ENCODE measurements around the gene DNAH8. TPM values are rescaled to one million over a fixed set of nuclear protein-coding genes. Genes with fewer than 3 reads are reported as not detected.

DNAH8 gene
- total RNA-seq, 1 donor from 2014 or later = not detected

DNA sequence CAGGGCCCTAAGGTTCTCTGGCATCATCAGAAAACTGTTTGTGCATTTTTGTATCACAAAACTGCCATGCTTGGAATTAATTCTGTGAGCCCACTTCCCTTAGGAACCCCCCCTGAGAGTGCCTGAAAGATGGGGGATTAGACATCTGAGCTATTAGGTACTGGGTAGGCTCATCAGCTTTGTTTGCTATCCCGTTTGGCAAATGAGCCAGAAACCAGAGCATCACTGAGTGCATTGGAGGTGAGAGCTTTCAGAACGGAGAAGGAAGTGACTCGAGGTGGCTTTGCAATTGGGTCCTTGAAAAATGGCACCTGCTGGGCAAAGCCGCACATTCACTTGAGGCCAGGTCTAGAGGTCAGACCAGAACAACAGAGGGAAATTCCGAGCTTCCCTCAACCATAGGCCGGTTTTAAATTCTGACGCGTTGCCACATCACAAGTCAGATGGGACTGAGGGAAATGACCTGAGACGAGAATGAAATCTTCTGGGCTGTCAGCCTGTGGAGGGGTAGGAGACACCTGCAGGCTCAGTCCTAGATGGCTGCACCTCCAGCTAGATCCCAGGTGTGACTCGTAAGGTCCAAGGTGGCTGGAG, 325.1 kb downstream of the DNAH8 start:
- Histone ChIP-seq H3K9me3 (ENCODE audit: insufficient read depth, low read depth, low read length) (no peaks in the 10 kb centered on the region), H3K79me2 (ENCODE audit: insufficient read depth, low read length) (no peaks in the 10 kb centered on the region), H3K4me3 (ENCODE audit: insufficient read depth, low read depth, low read length) (no peak overlapping the region), H4K20me1 (ENCODE audit: insufficient read depth, low read length) (no peaks in the 10 kb centered on the region), H3K36me3 (ENCODE audit: insufficient read depth, low read length) (no peaks in the 10 kb centered on the region), H3K27me3 (ENCODE audit: insufficient read depth, low read length) (no peaks in the 10 kb centered on the region), H2AFZ (ENCODE audit: low read depth, low read length) (no peak overlapping the region), H3K4me2 (ENCODE audit: low read length) (no peak overlapping the region), H3K4me1 (ENCODE audit: insufficient read depth, low read length) (no peaks in the 10 kb centered on the region), H3K27ac (ENCODE audit: low read depth, low read length) (no peak overlapping the region), H3K9ac (ENCODE audit: low read length) (no peak overlapping the region)
- Mint-ChIP-seq H3K27me3 (ENCODE audit: low read depth, unreplicated experiment) (peaks cover 79% of the 10 kb centered on the region), H3K27ac (ENCODE audit: unreplicated experiment) (no peak overlapping the region), H3K36me3 (ENCODE audit: low read depth, unreplicated experiment) (no peaks in the 10 kb centered on the region), H3K4me3 (ENCODE audit: unreplicated experiment) (no peak overlapping the region), H3K4me1 (ENCODE audit: low read depth, unreplicated experiment) (no peaks in the 10 kb centered on the region), H3K9me3 (ENCODE audit: unreplicated experiment) (no peaks in the 10 kb centered on the region)
- no peak for FAIRE-seq
- no peak for DNase-seq (ENCODE audit: low read depth)
- no peak for TF ChIP-seq EZH2 (IDR thresholded peaks at IDR 0.05; ENCODE audit: insufficient read depth, low read length)
- TF ChIP-seq, protein P1, sequence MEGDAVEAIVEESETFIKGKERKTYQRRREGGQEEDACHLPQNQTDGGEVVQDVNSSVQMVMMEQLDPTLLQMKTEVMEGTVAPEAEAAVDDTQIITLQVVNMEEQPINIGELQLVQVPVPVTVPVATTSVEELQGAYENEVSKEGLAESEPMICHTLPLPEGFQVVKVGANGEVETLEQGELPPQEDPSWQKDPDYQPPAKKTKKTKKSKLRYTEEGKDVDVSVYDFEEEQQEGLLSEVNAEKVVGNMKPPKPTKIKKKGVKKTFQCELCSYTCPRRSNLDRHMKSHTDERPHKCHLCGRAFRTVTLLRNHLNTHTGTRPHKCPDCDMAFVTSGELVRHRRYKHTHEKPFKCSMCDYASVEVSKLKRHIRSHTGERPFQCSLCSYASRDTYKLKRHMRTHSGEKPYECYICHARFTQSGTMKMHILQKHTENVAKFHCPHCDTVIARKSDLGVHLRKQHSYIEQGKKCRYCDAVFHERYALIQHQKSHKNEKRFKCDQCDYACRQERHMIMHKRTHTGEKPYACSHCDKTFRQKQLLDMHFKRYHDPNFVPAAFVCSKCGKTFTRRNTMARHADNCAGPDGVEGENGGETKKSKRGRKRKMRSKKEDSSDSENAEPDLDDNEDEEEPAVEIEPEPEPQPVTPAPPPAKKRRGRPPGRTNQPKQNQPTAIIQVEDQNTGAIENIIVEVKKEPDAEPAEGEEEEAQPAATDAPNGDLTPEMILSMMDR (IDR thresholded peaks at IDR 0.05; ENCODE audit: insufficient read depth, low read depth, low read length) = no peak

DNA sequence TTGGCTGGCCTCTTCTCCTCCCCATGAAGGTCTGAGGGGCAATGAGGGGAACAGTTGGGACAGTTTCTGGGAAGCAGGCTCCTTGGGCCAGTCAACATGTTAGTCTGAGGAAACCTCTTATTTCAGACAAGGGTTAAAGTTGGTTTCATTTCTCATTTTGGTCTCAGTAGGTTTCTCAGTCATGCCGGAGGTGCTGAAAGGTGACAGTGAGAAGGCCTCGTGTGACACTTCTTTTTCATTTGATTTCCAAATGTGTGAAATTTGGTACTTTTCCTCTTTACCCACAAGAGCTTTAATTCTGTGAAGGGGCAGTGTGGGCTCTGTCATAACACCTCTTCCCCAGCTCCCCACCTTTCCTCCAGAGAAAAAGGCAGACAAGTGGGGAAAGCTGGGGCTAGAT, 326.0 kb downstream of the DNAH8 start:
- FAIRE-seq = no peak
- Histone ChIP-seq H2AFZ (ENCODE audit: low read depth, low read length) (no peak overlapping the region), H3K9ac (ENCODE audit: low read length) (no peak overlapping the region), H3K27me3 (ENCODE audit: insufficient read depth, low read length) (no peaks in the 10 kb centered on the region), H3K4me3 (ENCODE audit: insufficient read depth, low read depth, low read length) (no peak overlapping the region), H4K20me1 (ENCODE audit: insufficient read depth, low read length) (no peaks in the 10 kb centered on the region), H3K36me3 (ENCODE audit: insufficient read depth, low read length) (no peaks in the 10 kb centered on the region), H3K27ac (ENCODE audit: low read depth, low read length) (no peak overlapping the region), H3K4me1 (ENCODE audit: insufficient read depth, low read length) (no peaks in the 10 kb centered on the region), H3K9me3 (ENCODE audit: insufficient read depth, low read depth, low read length) (no peaks in the 10 kb centered on the region), H3K79me2 (ENCODE audit: insufficient read depth, low read length) (no peaks in the 10 kb centered on the region), H3K4me2 (ENCODE audit: low read length) (no peak overlapping the region)
- Mint-ChIP-seq H3K9me3 (ENCODE audit: unreplicated experiment) (no peaks in the 10 kb centered on the region), H3K36me3 (ENCODE audit: low read depth, unreplicated experiment) (no peaks in the 10 kb centered on the region), H3K4me3 (ENCODE audit: unreplicated experiment) (no peak overlapping the region), H3K27ac (ENCODE audit: unreplicated experiment) (no peak overlapping the region), H3K4me1 (ENCODE audit: low read depth, unreplicated experiment) (no peaks in the 10 kb centered on the region), H3K27me3 (ENCODE audit: low read depth, unreplicated experiment) (peaks cover 75% of the 10 kb centered on the region)
- TF ChIP-seq, protein P1 (IDR thresholded peaks at IDR 0.05; ENCODE audit: insufficient read depth, low read depth, low read length) = no peak
- no peak for TF ChIP-seq EZH2 (IDR thresholded peaks at IDR 0.05; ENCODE audit: insufficient read depth, low read length)
- no peak for DNase-seq (ENCODE audit: low read depth)

DNA sequence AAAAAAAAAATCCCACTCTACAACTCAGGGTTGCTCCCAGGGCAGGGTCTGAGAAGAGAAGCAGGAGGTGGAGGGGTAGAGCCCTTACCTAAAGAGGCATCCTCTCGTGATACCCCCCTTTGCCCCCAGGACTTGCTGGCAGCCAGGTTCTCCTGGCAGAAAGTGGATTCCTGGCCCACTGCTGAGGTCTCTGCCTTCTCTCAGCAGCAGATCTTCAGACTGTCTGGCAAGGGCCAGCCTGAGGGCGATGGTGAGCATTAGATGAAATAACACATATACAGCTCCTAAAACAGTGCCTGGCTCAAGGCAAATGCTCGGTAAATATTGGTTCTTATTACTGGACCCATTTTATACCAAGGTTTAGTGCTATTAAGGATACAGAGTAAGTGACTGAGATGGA, 328.7 kb downstream of the DNAH8 start:
- FAIRE-seq = no peak
- Histone ChIP-seq H3K9ac (ENCODE audit: low read length) (no peak overlapping the region), H3K4me3 (ENCODE audit: insufficient read depth, low read depth, low read length) (no peak overlapping the region), H3K4me1 (ENCODE audit: insufficient read depth, low read length) (no peaks in the 10 kb centered on the region), H3K36me3 (ENCODE audit: insufficient read depth, low read length) (no peaks in the 10 kb centered on the region), H2AFZ (ENCODE audit: low read depth, low read length) (no peak overlapping the region), H3K27me3 (ENCODE audit: insufficient read depth, low read length) (peaks cover 16% of the 10 kb centered on the region), H3K9me3 (ENCODE audit: insufficient read depth, low read depth, low read length) (no peaks in the 10 kb centered on the region), H3K79me2 (ENCODE audit: insufficient read depth, low read length) (no peaks in the 10 kb centered on the region), H4K20me1 (ENCODE audit: insufficient read depth, low read length) (no peaks in the 10 kb centered on the region), H3K4me2 (ENCODE audit: low read length) (no peak overlapping the region), H3K27ac (ENCODE audit: low read depth, low read length) (no peak overlapping the region)
- H3K36me3 Mint-ChIP-seq (ENCODE audit: low read depth, unreplicated experiment) = no peaks in the 10 kb centered on the region
- no peak overlapping the region for H3K27ac Mint-ChIP-seq (ENCODE audit: unreplicated experiment)
- H3K27me3 Mint-ChIP-seq (ENCODE audit: low read depth, unreplicated experiment) = peaks cover 73% of the 10 kb centered on the region
- H3K4me3 Mint-ChIP-seq (ENCODE audit: unreplicated experiment) = no peak overlapping the region
- no peaks in the 10 kb centered on the region for H3K4me1 Mint-ChIP-seq (ENCODE audit: low read depth, unreplicated experiment)
- TF ChIP-seq, protein P1 (IDR thresholded peaks at IDR 0.05; ENCODE audit: insufficient read depth, low read depth, low read length) = no peak
- TF ChIP-seq EZH2 (IDR thresholded peaks at IDR 0.05; ENCODE audit: insufficient read depth, low read length) = no peak
- DNase-seq (ENCODE audit: low read depth) = no peak
- no peaks in the 10 kb centered on the region for H3K9me3 Mint-ChIP-seq (ENCODE audit: unreplicated experiment)
